GM21529 (cell line): Measurements from ENCODE around the gene CYP2J2.
"Not testable (repeated sequence)": the region's sequence is repeated elsewhere in the genome, so short reads cannot be mapped to it uniquely, and the experiment has no call there.

Source experiments
- ATAC-seq: cut with Tn5 transposase; IDR thresholded peaks from one replicate; pipeline ENCODE4 v1.9.1; 2021; ENCODE audit not compliant: unreplicated experiment

The CYP2J2 gene

DNA sequence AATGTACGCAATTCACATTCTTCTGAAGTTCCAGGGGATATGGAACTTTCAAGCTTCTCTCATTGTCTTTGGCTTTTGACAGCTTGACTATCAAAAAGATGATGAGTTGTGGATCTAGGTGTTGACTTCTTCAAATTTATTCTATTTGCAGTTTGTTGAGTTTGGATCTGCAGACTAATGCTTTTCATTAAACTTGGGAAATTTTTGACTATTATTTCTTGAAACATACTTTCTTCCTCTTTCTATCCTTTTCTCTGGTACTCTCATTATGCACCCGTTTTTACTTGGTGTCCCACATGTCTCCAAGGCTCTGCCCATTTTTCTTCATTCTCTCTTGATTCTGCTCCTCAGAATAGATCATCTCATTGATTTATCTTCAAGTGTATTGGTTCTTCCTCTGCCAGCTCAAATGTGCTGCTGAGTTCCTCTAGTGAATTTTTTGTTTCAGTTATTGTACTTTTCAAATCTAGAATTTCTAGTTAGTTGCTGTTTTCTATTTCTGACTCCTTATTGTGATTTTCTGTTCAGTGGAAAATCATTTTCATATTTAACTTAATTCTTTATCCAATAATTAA lies 49.4 kb downstream of the CYP2J2 start:
- ATAC-seq = no peak

DNA sequence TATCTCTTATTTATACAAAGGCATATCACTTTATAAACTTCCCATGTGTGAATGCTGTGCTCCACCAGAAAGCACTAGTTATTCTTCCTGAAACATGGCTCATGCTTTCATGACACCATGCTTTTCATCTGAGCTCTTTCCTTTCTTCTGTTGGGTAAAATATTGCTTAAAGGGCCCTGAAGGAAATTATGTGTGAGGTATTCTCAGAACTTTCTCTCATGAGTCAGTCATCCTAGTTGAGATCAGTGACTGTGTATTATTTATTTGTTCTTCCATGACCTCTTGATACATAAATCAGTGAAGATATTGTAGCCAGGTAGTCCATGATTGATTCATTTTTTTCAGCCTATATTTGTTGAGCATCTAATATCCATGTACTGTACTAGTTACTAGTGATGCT lies 54.8 kb downstream of the CYP2J2 start:
- no peak for ATAC-seq

- ATAC-seq = no peak
Observed at GRCh38 chr1:59866462-59866861, 60.1 kb downstream of the CYP2J2 start.

- no peak for ATAC-seq
Observed at GRCh38 chr1:59857679-59858354, 68.8 kb downstream of the CYP2J2 start.

DNA sequence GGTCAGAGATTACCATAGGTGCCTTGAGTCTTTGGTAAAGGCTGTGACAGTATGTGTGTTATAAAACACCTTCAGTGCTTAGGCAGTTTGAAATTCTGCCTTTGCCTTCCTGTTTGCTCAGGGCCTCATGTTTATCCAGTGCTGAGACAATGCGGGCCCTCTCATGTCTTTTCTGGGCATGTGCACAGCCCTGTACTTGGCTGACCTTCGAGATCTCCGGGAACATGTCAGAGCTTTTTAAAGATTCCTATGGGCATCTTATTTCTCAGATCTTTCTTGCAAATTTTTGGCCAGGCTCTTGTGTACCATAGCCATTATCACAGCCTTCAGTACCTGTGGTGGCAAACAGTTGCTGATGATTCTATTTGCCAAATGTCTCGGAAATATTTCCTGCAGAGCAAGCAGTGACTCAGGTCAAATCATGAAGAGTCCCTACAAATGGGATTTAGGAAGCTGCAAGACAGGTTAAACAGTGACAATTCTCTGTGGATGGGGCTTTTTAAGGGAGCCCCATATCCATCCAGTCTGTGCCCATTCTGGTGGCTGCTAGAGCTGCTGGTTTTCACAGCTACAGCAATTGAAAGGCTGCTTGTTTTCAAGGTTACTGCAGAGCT lies 69.7 kb downstream of the CYP2J2 start:
- no peak for ATAC-seq

DNA sequence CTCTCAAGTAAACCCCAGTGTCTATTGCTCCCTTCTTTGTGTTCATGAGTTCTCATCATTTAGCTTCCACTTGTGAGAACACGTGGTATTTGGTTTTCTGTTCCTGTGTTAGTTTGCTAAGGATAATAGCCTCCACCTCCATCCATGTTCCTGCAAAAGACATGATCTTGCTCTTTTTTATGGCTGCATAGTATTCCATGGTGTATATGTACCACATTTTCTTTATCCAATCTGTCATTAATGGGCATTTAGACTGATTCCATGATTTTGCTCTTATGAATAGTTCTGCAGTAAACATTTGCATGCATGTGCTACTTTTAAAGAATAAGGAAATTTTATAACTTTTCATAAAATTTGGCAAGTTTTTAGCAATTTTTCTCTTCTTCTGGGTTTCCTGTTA lies 71.3 kb downstream of the CYP2J2 start:
- ATAC-seq = not testable (repeated sequence)

DNA sequence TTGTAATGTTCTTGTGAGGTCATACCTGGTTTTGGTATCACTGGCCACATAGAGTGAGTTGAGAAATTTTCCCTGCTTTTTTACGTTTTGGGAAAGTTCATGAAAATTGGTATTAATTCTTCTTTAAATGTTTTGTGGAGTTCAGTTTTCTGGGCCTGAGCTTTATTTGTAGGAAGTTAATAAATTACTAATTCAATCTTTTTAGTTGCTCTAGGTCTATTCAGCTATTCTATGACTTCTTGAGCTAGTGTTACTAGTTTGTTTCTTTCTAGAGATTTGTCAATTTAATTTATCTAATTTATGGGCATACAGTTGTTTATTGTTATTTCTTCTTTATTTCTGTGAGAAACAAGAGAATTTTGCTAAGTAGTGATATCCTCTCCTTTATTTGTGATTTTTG lies 74.5 kb downstream of the CYP2J2 start:
- no peak for ATAC-seq

- no peak for ATAC-seq
Observed at GRCh38 chr1:59846895-59847282, 79.7 kb downstream of the CYP2J2 start.

- ATAC-seq = no peak
Observed at GRCh38 chr1:59846209-59846894, 80.2 kb downstream of the CYP2J2 start.

- no peak for ATAC-seq
Observed at GRCh38 chr1:59845091-59845490, 81.5 kb downstream of the CYP2J2 start.
